ENCODE results near the gene EEFSEC.

EEFSEC gene

DNA sequence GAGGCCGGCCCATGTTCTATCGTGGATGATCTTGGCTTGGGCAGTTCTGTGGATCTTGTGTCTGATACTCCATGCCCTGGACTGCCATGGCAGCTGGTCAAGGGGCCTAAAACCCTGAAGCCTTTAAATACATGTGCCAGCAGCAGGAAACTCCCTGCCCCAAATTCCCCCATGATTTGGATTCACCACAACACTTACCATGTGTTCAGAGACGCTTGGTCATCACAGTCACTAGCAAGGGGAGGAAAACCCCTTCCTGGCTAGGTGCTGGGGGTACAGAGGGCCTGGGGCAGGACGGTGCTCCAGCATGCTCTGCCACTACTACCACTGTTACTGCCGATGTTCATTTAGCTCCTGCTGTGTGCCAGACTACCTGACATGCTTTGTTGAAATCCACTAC is 219.0 kb downstream of the EEFSEC start:
- TF ChIP-seq, protein P1, sequence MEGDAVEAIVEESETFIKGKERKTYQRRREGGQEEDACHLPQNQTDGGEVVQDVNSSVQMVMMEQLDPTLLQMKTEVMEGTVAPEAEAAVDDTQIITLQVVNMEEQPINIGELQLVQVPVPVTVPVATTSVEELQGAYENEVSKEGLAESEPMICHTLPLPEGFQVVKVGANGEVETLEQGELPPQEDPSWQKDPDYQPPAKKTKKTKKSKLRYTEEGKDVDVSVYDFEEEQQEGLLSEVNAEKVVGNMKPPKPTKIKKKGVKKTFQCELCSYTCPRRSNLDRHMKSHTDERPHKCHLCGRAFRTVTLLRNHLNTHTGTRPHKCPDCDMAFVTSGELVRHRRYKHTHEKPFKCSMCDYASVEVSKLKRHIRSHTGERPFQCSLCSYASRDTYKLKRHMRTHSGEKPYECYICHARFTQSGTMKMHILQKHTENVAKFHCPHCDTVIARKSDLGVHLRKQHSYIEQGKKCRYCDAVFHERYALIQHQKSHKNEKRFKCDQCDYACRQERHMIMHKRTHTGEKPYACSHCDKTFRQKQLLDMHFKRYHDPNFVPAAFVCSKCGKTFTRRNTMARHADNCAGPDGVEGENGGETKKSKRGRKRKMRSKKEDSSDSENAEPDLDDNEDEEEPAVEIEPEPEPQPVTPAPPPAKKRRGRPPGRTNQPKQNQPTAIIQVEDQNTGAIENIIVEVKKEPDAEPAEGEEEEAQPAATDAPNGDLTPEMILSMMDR (IDR thresholded peaks at IDR 0.05; ENCODE audit: low read depth, low read length): no peak
- H3K4me3 ChIP-seq (ENCODE audit: low read depth, low read length): no peak overlapping the region

- no peak overlapping the region for H3K4me3 ChIP-seq (ENCODE audit: low read depth, low read length)
- TF ChIP-seq, protein P1 (IDR thresholded peaks at IDR 0.05; ENCODE audit: low read depth, low read length): no peak
Observed at GRCh38 chr3:128372707-128373533, 219.6 kb downstream of the EEFSEC start.

GRCh38 chr3:128374746-128375445 is 221.6 kb downstream of the EEFSEC start:
- H3K4me3 ChIP-seq (ENCODE audit: low read depth, low read length): no peak overlapping the region
- TF ChIP-seq, protein P1 (IDR thresholded peaks at IDR 0.05; ENCODE audit: low read depth, low read length): no peak

DNA sequence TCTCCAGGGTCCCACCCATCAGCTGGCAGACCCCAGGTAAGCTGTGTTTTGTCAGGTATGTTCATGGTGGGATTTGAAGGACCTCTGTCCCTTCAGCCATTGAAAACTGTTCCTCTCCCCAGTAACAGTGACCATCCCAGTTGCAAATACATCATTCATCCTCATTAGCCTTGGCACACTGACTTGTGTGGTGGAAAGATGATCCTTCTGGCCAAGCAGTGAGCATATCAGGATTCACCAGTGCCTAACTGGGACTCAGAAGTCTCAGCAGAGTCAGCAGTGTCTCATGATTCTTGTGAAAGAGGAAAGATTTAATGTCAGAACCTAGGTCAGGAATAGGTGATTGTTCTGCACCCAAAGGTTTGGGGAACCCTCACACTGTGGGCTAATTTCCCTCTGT is 223.2 kb downstream of the EEFSEC start:
- TF ChIP-seq, protein P1 (IDR thresholded peaks at IDR 0.05; ENCODE audit: low read depth, low read length): no peak
- no peak overlapping the region for H3K4me3 ChIP-seq (ENCODE audit: low read depth, low read length)

DNA sequence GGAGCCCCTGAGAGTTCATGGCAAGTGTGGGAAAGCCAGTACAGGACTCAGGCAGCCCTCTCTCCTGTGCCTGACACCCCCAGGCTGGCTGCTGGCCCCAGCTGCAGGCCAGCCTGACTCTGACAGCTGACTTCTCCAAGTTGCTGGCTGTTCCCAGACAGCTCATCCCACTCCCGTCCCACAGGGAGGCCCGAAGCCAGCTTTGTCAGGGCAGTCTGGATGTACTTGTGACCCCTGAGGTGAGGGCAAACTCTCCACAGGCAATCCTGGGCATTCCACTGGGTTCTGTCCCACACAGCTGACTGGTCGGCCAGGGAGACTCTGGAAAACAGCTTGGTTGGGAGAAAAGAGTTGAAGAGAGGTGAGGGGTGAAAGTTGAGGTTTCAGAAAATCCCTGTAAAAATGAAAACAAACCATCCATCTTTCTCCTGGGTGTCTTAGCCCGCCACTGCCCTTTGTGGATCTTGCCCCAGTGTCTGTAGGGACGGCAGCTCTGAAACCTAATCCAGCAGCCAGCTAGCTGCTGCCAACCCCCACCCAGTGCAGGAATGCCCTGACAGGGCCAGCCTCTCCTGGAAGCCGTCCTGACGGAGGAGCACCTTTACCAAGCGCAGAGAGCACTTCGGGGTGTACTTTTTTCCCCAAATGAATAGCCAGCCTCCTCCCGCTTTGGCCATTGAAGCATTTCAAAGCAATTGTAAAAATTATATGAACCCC is 225.5 kb downstream of the EEFSEC start:
- TF ChIP-seq, protein P1 (IDR thresholded peaks at IDR 0.05; ENCODE audit: low read depth, low read length): no peak
- no peak overlapping the region for H3K4me3 ChIP-seq (ENCODE audit: low read depth, low read length)

DNA sequence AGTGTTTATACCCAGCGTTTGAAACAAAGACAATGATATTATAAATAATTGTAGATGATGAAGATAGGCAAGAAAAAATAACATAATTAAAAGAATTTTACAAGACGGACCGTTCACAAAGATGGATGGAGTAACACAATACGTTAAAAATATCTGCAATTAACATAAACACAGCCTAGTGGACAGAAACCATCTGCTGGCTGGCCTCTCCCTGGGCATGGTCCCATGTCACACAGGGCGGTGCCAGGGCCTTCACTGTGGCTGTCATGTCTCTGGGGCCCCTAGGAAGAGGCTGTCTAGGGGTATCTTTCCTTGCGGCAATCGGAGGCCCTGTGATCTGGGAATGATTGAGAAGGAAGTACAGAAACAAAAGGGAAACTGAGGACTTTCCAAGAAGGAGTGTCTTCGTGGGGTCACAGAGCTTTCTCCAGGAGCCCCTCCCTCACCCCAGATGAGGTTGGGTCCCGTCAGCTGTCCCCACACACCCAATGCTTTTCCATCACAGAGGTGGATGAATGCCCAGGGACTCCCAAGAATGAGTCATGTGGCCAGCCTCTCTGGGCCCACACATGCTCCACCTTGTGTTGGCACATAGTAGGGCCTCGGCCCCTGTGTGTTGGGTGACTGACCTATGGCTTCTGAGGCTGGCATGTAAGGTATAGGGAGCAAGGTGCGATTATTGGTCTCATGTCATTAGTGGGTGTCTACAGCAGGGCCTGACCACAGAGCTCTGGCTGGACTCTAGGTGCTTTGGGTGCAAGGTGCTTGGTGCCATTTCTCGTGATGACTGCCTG is 226.3 kb downstream of the EEFSEC start:
- no peak overlapping the region for H3K4me3 ChIP-seq (ENCODE audit: low read depth, low read length)
- TF ChIP-seq, protein P1 (IDR thresholded peaks at IDR 0.05; ENCODE audit: low read depth, low read length): no peak

All from WI38 (cell line).